Prostate gland (tissue), 2 donors: ENCODE measurements around the gene TRIM24.
"Not testable (repeated sequence)": the region's sequence is repeated elsewhere in the genome, so short reads cannot be mapped to it uniquely, and the experiment has no call there.

ENCODE experiments used
- CTCF ChIP-seq, 4 experiments: fragments of 200-600 bp in 2 of 4; fragments of 450-650 bp in 2 of 4; sonication (generic) in 2 of 4; IDR thresholded peaks; 1 replicate in 3 of 4; 2 replicates in 1 of 4; pipeline ENCODE4 v1.5.1; 2016 to 2019; ENCODE audit warnings: antibody characterized with exemption in 4 of 4, mild to moderate bottlenecking in 2 of 4, moderate library complexity in 2 of 4
- POLR2A ChIP-seq: fragments of 450-650 bp; IDR thresholded peaks from one replicate; pipeline ENCODE4 v1.6.1; 2016; ENCODE audit warnings: antibody characterized with exemption, mild to moderate bottlenecking

GRCh38 chr7:138466069-138466756 lies 6.2 kb downstream of the TRIM24 start:
- TF ChIP-seq POLR2A; CTCF (IDR thresholded peaks at IDR 0.05): not testable (repeated sequence)
